ENCODE measurements around the gene NRL.

Gene NRL

GRCh38 chr14:24098229-24098926 lies 16.4 kb downstream of the NRL start:
- no peak for DNase-seq

GRCh38 chr14:24096545-24097181 lies 18.1 kb downstream of the NRL start:
- no peak for DNase-seq

GRCh38 chr14:24095271-24096068 lies 19.3 kb downstream of the NRL start:
- peak; percentile 5 for DNase-seq

GRCh38 chr14:24094841-24095270 lies 19.9 kb downstream of the NRL start:
- DNase-seq: no peak

GRCh38 chr14:24093901-24094840 lies 20.6 kb downstream of the NRL start, which contains the start of gene PCK2:
TSS of gene PCK2 (plus strand) at chr14:24094311. CDS start at chr14:24094406, 95 bp downstream.
- DNase-seq: peak; percentile 76

GRCh38 chr14:24093207-24093900 lies 21.4 kb downstream of the NRL start:
- DNase-seq: no peak

- DNase-seq: no peak
Observed at GRCh38 chr14:24092505-24093206, 22.1 kb downstream of the NRL start.

GRCh38 chr14:24092110-24092504 lies 22.6 kb downstream of the NRL start:
- no peak for DNase-seq

GRCh38 chr14:24089890-24090289 lies 24.9 kb downstream of the NRL start:
- no peak for DNase-seq

- no peak for DNase-seq
Observed at GRCh38 chr14:24088095-24088494, 26.7 kb downstream of the NRL start.

GRCh38 chr14:24087004-24087403 lies 27.7 kb downstream of the NRL start:
- no peak for DNase-seq

GRCh38 chr14:24086193-24086955 lies 28.4 kb downstream of the NRL start:
- DNase-seq: no peak

GRCh38 chr14:24085215-24085614 lies 29.5 kb downstream of the NRL start:
- DNase-seq: no peak

- no peak for DNase-seq
Observed at GRCh38 chr14:24084440-24084839, 30.3 kb downstream of the NRL start.

GRCh38 chr14:24083462-24083861 lies 31.3 kb downstream of the NRL start:
- no peak for DNase-seq

- DNase-seq: no peak
Observed at GRCh38 chr14:24082411-24083080, 32.2 kb downstream of the NRL start.

- DNase-seq: no peak
Observed at GRCh38 chr14:24081739-24082211, 33.0 kb downstream of the NRL start.

- DNase-seq: no peak
Observed at GRCh38 chr14:24080888-24081738, 33.6 kb downstream of the NRL start.

GRCh38 chr14:24080142-24080530 lies 34.6 kb downstream of the NRL start:
- DNase-seq: no peak

Measured in SIG-M5 (cell line).